Choroid plexus epithelial cell (primary cell): ENCODE measurements around the gene YTHDF1.

Source experiments
- DNase-seq: peaks from one replicate; pipeline ENCODE4 v3.0.0-alpha.2; 2010; ENCODE audit warnings: low read depth
- H3K4me3 ChIP-seq: 2 replicates; pipeline ENCODE4 v1.5.1; 2011; ENCODE audit warnings: low read depth, mild to moderate bottlenecking, control low read depth, low read length, moderate library complexity
- CTCF ChIP-seq: conservative IDR thresholded peaks from 2 replicates; pipeline ENCODE4 v1.5.1; 2011; ENCODE audit warnings: low read depth, mild to moderate bottlenecking, control low read depth, inconsistent platforms, low read length, moderate library complexity

YTHDF1 gene

GRCh38 chr20:63171991-63172390 is 43.9 kb downstream of the YTHDF1 start:
- no peak overlapping the region for H3K4me3 ChIP-seq
- no peak for DNase-seq
- no peak for TF ChIP-seq CTCF

GRCh38 chr20:63169681-63170080 is 46.2 kb downstream of the YTHDF1 start:
- DNase-seq: no peak
- H3K4me3 ChIP-seq: no peak overlapping the region
- TF ChIP-seq CTCF: no peak

- DNase-seq: no peak
- H3K4me3 ChIP-seq: no peak overlapping the region
- no peak for TF ChIP-seq CTCF
Measured at GRCh38 chr20:63168861-63169260, 47.1 kb downstream of the YTHDF1 start.

GRCh38 chr20:63167918-63168520 is 47.9 kb downstream of the YTHDF1 start:
- H3K4me3 ChIP-seq: no peak overlapping the region
- no peak for TF ChIP-seq CTCF
- no peak for DNase-seq

- no peak for DNase-seq
- TF ChIP-seq CTCF: no peak
- H3K4me3 ChIP-seq: no peak overlapping the region
Measured at GRCh38 chr20:63167026-63167917, 48.7 kb downstream of the YTHDF1 start.

- no peak overlapping the region for H3K4me3 ChIP-seq
- no peak for TF ChIP-seq CTCF
- no peak for DNase-seq
Measured at GRCh38 chr20:63166193-63167020, 49.5 kb downstream of the YTHDF1 start.
